Bronchial epithelial cell (primary cell): Measurements from ENCODE around the gene SPATA45. TPM values are rescaled to one million over a fixed set of nuclear protein-coding genes. Genes with fewer than 3 reads are reported as not detected.

Experiments used
- DNase-seq: peaks from one replicate; pipeline ENCODE4 v3.0.0-alpha.2; 2010; ENCODE audit warnings: low read depth
- FAIRE-seq: peaks from 2 replicates; lab custom pipeline; 2011; peaks lifted over from hg19 to GRCh38; lab: Jason Lieb, UNC
- H3K27me3 ChIP-seq: 2 replicates; pipeline ENCODE4 v1.5.1; 2011; ENCODE audit warnings: low read length; ENCODE audit not compliant: control insufficient read depth, insufficient read depth
- H3K36me3 ChIP-seq: 2 replicates; pipeline ENCODE4 v1.5.1; 2011; ENCODE audit warnings: low read length; ENCODE audit not compliant: control insufficient read depth, insufficient read depth
- H3K4me3 ChIP-seq: 2 replicates; pipeline ENCODE4 v1.5.1; 2011; ENCODE audit warnings: mild to moderate bottlenecking, low read depth, low read length, control low read depth
- total RNA-seq: library from RNA; depleted of rRNA; stranded (reverse); fragments of >200 nt; gene quantifications from 2 replicates; pipeline ENCODE4 v1.2.1, GENCODE V29; 2014
- TF ChIP-seq, protein P1 (sequence below): IDR thresholded peaks from 2 replicates; pipeline ENCODE4 v1.5.1; 2011; ENCODE audit warnings: mild to moderate bottlenecking, moderate library complexity, low read length, control low read depth, inconsistent platforms; ENCODE audit not compliant: insufficient read depth, severe bottlenecking

The SPATA45 gene
- total RNA-seq, result not detected in 2 replicates

- no peak for DNase-seq
- no peak for FAIRE-seq
- Histone ChIP-seq H3K36me3 (no peaks in the 10 kb centered on the region), H3K4me3 (no peak within 1 kb of the TSS), H3K27me3 (no peaks in the 10 kb centered on the region)
- TF ChIP-seq, protein P1, sequence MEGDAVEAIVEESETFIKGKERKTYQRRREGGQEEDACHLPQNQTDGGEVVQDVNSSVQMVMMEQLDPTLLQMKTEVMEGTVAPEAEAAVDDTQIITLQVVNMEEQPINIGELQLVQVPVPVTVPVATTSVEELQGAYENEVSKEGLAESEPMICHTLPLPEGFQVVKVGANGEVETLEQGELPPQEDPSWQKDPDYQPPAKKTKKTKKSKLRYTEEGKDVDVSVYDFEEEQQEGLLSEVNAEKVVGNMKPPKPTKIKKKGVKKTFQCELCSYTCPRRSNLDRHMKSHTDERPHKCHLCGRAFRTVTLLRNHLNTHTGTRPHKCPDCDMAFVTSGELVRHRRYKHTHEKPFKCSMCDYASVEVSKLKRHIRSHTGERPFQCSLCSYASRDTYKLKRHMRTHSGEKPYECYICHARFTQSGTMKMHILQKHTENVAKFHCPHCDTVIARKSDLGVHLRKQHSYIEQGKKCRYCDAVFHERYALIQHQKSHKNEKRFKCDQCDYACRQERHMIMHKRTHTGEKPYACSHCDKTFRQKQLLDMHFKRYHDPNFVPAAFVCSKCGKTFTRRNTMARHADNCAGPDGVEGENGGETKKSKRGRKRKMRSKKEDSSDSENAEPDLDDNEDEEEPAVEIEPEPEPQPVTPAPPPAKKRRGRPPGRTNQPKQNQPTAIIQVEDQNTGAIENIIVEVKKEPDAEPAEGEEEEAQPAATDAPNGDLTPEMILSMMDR, result no peak
Measured at GRCh38 chr1:212847549-212847948, at the start of gene SPATA45. TSS of gene SPATA45 (minus strand) at chr1:212847649. CDS start at chr1:212836149, 11,500 bp downstream.

DNA sequence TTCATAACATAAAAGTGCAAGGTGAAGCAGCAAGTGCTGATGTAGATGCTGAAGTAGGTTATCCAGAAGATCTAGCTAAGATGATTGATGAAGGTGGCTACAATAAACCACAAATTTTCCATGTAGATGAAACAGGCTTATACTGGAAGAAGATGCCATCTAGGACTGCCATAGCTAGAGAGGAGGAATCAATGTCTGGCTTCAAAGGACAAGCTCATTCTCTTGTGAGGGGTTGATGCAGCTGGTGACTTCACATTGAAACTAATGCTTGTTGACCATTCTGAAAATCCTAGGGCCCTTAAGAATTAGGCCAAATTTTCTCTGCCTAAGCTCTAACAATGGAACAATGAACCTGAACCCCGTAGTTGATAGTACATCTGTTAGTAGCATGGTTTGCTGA lies 44.7 kb upstream of the SPATA45 start:
- Histone ChIP-seq H3K4me3 (no peak overlapping the region), H3K36me3 (peaks cover 2% of the 10 kb centered on the region), H3K27me3 (no peaks in the 10 kb centered on the region)
- peak; percentile 55 for FAIRE-seq
- DNase-seq, result no peak
- TF ChIP-seq, protein P1, result no peak

DNA sequence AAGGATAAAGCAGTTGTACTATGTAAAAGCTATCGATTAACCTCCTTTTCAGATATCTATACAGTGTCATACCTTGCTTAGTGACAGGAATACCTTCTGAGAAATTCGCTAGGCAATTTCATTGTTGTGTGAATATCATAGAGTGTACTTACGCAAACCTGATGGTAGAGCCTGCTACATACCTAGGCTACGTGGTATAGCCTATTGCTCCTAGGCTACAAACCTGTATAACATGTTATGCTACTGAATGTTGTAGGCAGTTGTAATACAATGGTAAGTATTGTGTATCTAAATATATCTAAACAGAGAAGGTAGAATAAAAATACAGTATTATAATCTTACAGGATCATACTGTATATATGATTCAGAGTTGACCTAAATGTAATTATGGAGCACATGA lies 37.1 kb upstream of the SPATA45 start:
- no peak for FAIRE-seq
- no peaks in the 10 kb centered on the region for H3K36me3 ChIP-seq
- TF ChIP-seq, protein P1, result no peak

DNA sequence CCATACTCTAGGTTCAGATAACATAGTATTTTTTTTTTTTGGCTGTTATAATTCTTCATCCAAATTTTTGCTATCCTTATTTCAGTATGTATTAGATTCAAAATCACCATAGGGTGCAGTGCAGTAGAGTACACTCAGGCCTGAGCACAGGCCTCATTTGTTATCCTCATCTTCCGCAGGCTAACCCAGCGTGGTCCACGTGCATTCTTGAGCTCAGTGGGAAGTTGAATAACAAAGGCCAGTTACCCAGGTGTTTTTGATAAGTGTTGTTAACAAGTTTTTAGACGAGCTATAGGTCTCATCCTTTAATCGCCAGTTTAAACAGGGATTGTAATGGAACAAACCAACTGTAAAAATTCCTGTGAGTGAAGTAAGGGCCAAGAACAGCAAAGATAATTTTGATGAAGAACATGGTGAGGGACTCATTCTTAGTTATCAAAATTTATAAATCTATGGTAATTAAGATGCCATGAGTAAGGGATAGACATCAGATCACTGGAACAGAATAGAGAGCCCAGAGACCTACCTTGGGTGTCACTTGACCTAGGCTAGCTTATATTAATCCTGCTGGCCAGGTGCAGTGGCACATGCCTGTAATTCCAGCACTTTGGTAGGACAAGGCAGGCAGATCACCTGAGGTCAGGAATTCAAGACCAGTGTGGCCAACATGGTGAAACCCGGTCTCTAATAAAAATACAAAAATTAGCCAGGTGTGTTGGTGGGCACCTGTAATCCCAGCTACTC lies 32.7 kb upstream of the SPATA45 start:
- no peak overlapping the region for H3K4me3 ChIP-seq
- TF ChIP-seq, protein P1, result no peak
- FAIRE-seq (no peak), DNase-seq (no peak)
- no peaks in the 10 kb centered on the region for H3K27me3 ChIP-seq
- H3K36me3 ChIP-seq, result no peaks in the 10 kb centered on the region

More for the DNA sequence above, 37.1 kb upstream of the SPATA45 start:
- H3K4me3 ChIP-seq, result no peak overlapping the region
- peak; percentile 11 for DNase-seq
- H3K27me3 ChIP-seq, result no peaks in the 10 kb centered on the region

DNA sequence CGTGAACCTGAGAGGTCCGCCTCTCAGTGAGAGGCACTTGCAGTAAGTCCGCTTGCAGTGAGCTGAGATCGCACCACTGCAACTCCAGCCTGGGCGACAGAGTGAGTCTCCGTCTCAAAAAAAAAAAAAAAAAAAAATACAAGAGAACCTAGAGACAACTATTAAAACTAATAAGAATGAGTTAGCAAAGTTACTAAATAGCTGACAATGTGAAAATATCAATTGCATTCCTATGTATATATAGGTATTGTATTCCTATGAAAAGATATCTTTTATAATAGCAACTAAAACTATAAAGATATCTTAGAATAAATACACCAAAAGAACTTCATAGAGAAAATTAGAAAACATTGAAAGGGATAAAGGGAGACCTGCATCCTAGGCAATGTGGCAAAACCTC lies 31.0 kb upstream of the SPATA45 start:
- Histone ChIP-seq H3K27me3 (no peaks in the 10 kb centered on the region), H3K4me3 (no peak overlapping the region), H3K36me3 (peaks cover 1% of the 10 kb centered on the region)
- FAIRE-seq (no peak), DNase-seq (no peak)
- TF ChIP-seq, protein P1, result no peak
